Kidney (tissue), 14 donors: ENCODE results near the gene CNTN4. TPM values are rescaled to one million over a fixed set of nuclear protein-coding genes. Genes with fewer than 3 reads are reported as not detected.

Source experiments
- DNase-seq, 5 donors: peaks; one replicate each; pipeline ENCODE4 v3.0.0-alpha.2; 2013 to 2020
- FAIRE-seq: peaks from 2 replicates; lab custom pipeline; 2012; peaks lifted over from hg19 to GRCh38; lab: Jason Lieb, UNC
- H3K27ac ChIP-seq, 2 donors: one replicate each; pipeline ENCODE4 v1.7.0; 2013; ENCODE audit warnings: low read depth in 2 of 2, low read length in 2 of 2, inconsistent platforms in 1 of 2
- H3K27me3 ChIP-seq: one replicate; pipeline ENCODE4 v1.7.1; 2013; ENCODE audit warnings: low read length, inconsistent platforms; ENCODE audit not compliant: control insufficient read depth, insufficient read depth
- H3K36me3 ChIP-seq, 3 donors: one replicate each; pipeline versions ENCODE4 v1.7.0 to v1.7.1; 2013; ENCODE audit warnings: low read length in 3 of 3, control low read depth in 1 of 3, inconsistent platforms in 1 of 3; ENCODE audit not compliant: insufficient read depth in 3 of 3, control insufficient read depth in 2 of 3
- H3K4me1 ChIP-seq, 3 donors: one replicate each; pipeline versions ENCODE4 v1.7.0 to v1.7.1; 2013; ENCODE audit warnings: low read length in 3 of 3, inconsistent platforms in 1 of 3, low read depth in 1 of 3; ENCODE audit not compliant: control insufficient read depth in 2 of 3, insufficient read depth in 2 of 3
- H3K4me3 ChIP-seq, 3 donors: one replicate each; pipeline versions ENCODE4 v1.7.0 to v1.8.1; 2013; ENCODE audit warnings: low read length in 3 of 3, control low read depth in 1 of 3, inconsistent platforms in 1 of 3
- H3K9ac ChIP-seq, 3 donors: one replicate each; pipeline versions ENCODE4 v1.7.0 to v1.7.1; 2013; ENCODE audit warnings: low read length in 3 of 3, control low read depth in 1 of 3, inconsistent platforms in 1 of 3
- H3K9me3 ChIP-seq, 3 donors: one replicate each; pipeline versions ENCODE4 v1.7.0 to v1.7.1; 2013; ENCODE audit warnings: low read length in 3 of 3, control low read depth in 1 of 3, inconsistent platforms in 1 of 3; ENCODE audit not compliant: control insufficient read depth in 2 of 3, insufficient read depth in 1 of 3
- CTCF ChIP-seq: IDR thresholded peaks from 3 replicates; pipeline ENCODE4 v1.5.1; 2012; ENCODE audit warnings: mild to moderate bottlenecking, moderate library complexity, borderline replicate concordance; ENCODE audit not compliant: insufficient read depth; ENCODE audit errors: extremely low read depth
- intact Hi-C: fragments of 100-400 bp; cut with DNase I; formaldehyde crosslinking; loops from one replicate; pipeline ENCODE4 v1.11.1; 2022
- polyA plus RNA-seq: library from polyadenylated mRNA; stranded (reverse); fragments of 350-450 nt; fragmentation: Illumina TruSeq; extraction: RNeasy Lipid Tissue Mini Kit (QIAGEN cat#74804); gene quantifications from one replicate; pipeline ENCODE4 v1.2.3, GENCODE V29; 2014; ENCODE audit warnings: low read depth, low replicate concordance; ENCODE audit not compliant: insufficient read depth
- total RNA-seq: library from RNA; stranded (reverse); fragmentation: NEBNext Ultra II Directional; extraction: Animal tissue kit (Norgen Biotek cat#: 25700); gene quantifications from one replicate; pipeline ENCODE4 v1.2.1, GENCODE V29; 2021
- donor health status: control.
- donor health status: control.
- donor health status: control.
- donor health status: control.
- donor health status: control.
- donor health status: DM: yes; HTN: yes; CAD: no.
- donor health status: Normal renal cell carcinoma (clear cell type).

CNTN4 gene
- total and polyA plus RNA-seq, 2 donors from 2014 or later, result 2.2 to 13.4 TPM

- no peak overlapping the region for H3K4me3 ChIP-seq
- H3K4me1 ChIP-seq, result no peaks in the 10 kb centered on the region
- FAIRE-seq (no peak), DNase-seq (no peak)
- no peaks in the 10 kb centered on the region for H3K9me3 ChIP-seq
- TF ChIP-seq CTCF, result no peak
- intact Hi-C loops, result no loop called here
- H3K36me3 ChIP-seq, result no peaks in the 10 kb centered on the region
- no peaks in the 10 kb centered on the region for H3K27me3 ChIP-seq
- H3K9ac ChIP-seq, result no peak overlapping the region
- no peak overlapping the region for H3K27ac ChIP-seq
Observed at GRCh38 chr3:2686816-2687502, 588.3 kb downstream of the CNTN4 start.

- intact Hi-C loops, result no loop called here
- no peak for TF ChIP-seq CTCF
- no peaks in the 10 kb centered on the region for H3K4me1 ChIP-seq
Observed at GRCh38 chr3:2697589-2697988, 598.9 kb downstream of the CNTN4 start.

GRCh38 chr3:2701471-2701870 is 602.8 kb downstream of the CNTN4 start:
- FAIRE-seq (no peak), DNase-seq (no peak)
- no peaks in the 10 kb centered on the region for H3K27me3 ChIP-seq
- no peak overlapping the region for H3K9ac ChIP-seq
- TF ChIP-seq CTCF, result no peak
- no peaks in the 10 kb centered on the region for H3K36me3 ChIP-seq
- no peak overlapping the region for H3K4me3 ChIP-seq
- H3K4me1 ChIP-seq, result no peaks in the 10 kb centered on the region
- intact Hi-C loops, result no loop called here
- H3K27ac ChIP-seq, result no peak overlapping the region
- no peaks in the 10 kb centered on the region for H3K9me3 ChIP-seq

More at GRCh38 chr3:2697589-2697988, 598.9 kb downstream of the CNTN4 start:
- Histone ChIP-seq H3K27me3 (no peaks in the 10 kb centered on the region), H3K27ac (no peak overlapping the region), H3K9ac (no peak overlapping the region), H3K9me3 (no peaks in the 10 kb centered on the region), H3K36me3 (no peaks in the 10 kb centered on the region), H3K4me3 (no peak overlapping the region)
- no peak for DNase-seq
- no peak for FAIRE-seq
